Adrenal gland (tissue), 5 donors: ENCODE data around the gene XRCC1.

Source experiments
- POLR2A ChIP-seq, 2 donors: fragments of 450-650 bp; IDR thresholded peaks; one replicate each; pipeline ENCODE4 v1.6.1; 2017; ENCODE audit warnings: antibody characterized with exemption in 2 of 2, mild to moderate bottlenecking in 2 of 2, moderate library complexity in 1 of 2
- TF ChIP-seq, protein P1 (sequence below), 6 experiments: fragments of 450-650 bp in 4 of 6; fragments of 200-600 bp in 2 of 6; sonication (generic) in 1 of 6; IDR thresholded peaks; 1 replicate in 5 of 6; 2 replicates in 1 of 6; pipeline versions ENCODE4 v1.5.1 to v1.8.0; 2016 to 2021; ENCODE audit warnings: antibody characterized with exemption in 6 of 6, mild to moderate bottlenecking in 2 of 6, moderate library complexity in 1 of 6
- donor health status: DM: no; HTN: no; CAD: no.

DNA sequence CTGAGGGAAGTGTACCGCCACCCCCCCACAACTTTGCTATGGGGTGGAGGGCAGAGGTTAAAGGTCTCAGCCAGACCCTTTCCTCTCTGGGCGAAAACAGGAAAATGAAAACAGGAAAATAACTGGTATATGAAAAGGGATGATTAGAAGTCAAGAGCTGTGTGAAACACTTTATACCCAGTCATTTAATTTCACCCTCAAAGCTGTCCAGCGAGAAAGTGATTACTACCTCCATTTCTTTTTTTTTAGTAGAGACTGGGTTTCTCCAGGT lies 70.2 kb downstream of the XRCC1 start:
- TF ChIP-seq, protein P1, sequence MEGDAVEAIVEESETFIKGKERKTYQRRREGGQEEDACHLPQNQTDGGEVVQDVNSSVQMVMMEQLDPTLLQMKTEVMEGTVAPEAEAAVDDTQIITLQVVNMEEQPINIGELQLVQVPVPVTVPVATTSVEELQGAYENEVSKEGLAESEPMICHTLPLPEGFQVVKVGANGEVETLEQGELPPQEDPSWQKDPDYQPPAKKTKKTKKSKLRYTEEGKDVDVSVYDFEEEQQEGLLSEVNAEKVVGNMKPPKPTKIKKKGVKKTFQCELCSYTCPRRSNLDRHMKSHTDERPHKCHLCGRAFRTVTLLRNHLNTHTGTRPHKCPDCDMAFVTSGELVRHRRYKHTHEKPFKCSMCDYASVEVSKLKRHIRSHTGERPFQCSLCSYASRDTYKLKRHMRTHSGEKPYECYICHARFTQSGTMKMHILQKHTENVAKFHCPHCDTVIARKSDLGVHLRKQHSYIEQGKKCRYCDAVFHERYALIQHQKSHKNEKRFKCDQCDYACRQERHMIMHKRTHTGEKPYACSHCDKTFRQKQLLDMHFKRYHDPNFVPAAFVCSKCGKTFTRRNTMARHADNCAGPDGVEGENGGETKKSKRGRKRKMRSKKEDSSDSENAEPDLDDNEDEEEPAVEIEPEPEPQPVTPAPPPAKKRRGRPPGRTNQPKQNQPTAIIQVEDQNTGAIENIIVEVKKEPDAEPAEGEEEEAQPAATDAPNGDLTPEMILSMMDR (IDR thresholded peaks at IDR 0.05), result no peak
- no peak for TF ChIP-seq POLR2A (IDR thresholded peaks at IDR 0.05)
